ENCODE results near the gene ZNF469.
A peak's percentile ranks its signal among the peaks of the same experiment; 100 is the strongest.

The ZNF469 gene

DNA sequence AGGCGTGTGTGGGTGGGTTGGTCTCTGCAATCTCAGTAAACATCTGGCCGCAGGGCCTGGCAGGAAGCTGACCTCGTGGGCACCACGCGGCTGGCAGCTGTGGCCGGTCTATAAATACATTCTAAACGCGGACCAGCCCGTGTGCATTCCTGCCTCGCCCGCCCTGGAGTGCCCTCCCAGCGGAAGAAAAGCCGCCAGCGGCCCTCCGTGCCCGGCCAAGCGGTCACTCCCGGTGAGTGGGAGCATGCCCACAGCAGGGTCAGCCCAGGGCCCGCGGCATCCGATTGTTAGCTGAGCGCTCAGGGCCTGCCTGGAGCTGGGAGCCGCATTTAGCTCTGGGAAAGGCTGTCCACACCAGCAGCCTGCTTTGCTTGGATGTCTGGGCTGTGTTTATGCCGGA, 10.3 kb downstream of the ZNF469 start:
- no peak for DNase-seq

GRCh38 chr16:88393571-88393970, 10.8 kb downstream of the ZNF469 start:
- DNase-seq: no peak

DNA sequence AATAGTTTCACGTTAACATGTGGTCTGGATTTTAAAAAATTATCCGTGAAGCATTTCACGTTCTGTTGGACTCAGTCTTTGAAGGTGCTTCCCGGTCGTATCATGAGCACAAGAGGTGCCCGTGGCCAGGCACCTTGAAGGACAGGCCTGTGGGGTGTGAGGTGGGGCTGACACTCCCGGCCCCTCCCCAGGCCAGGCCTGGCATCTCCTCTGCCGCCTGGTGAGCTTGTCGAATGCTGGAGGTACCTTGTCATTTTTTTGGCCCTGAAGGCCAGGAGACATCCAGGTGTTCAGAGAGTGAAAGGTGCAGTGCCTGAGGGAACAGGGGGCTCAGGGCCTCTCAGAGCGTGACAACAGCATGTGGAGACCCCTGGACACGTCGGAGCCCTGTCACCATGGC, 11.7 kb downstream of the ZNF469 start:
- DNase-seq: no peak

DNA sequence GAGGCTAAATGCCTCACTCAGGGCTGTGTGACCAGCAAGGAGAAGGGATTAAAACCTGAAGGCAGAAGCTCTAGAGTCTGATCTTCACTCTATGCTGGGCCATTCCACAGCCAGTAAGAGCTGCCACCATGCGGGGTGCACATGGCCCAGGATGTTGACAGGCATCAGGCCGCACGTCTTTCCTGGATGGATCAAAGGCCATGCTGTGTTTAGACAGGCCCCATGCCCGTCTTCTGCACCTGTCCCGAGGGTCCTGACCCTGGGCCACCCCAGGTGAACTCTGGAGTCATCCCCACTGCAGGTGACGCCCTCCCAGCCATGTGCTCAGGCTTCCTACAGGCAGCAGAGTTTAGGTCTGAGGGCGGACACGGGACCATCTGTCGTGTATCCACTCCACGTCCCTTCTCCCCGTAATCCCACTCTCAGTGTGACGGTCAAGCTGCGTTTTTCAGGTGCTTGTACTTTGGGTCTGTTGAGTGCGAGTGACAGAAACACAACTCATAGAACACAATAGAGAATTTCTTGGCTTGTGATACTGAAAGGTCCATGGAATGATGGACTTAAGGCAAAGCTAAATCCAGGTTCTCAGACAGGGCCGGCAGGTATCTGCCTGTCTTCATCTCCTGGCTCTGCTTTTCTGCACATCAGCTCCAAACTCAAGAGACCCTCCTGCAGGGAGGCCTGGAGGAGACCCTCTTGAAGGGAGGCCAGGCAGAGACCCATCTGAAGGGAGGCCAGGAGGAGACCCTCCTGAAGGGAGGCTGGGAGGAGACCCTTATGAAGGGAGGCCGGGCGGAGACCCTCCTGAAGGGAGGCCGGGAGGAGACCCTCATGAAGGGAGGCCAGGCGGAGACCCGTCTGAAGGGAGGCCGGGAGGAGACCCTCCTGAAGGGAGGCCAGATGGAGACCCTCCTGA, 13.2 kb downstream of the ZNF469 start:
- no peak for DNase-seq

DNA sequence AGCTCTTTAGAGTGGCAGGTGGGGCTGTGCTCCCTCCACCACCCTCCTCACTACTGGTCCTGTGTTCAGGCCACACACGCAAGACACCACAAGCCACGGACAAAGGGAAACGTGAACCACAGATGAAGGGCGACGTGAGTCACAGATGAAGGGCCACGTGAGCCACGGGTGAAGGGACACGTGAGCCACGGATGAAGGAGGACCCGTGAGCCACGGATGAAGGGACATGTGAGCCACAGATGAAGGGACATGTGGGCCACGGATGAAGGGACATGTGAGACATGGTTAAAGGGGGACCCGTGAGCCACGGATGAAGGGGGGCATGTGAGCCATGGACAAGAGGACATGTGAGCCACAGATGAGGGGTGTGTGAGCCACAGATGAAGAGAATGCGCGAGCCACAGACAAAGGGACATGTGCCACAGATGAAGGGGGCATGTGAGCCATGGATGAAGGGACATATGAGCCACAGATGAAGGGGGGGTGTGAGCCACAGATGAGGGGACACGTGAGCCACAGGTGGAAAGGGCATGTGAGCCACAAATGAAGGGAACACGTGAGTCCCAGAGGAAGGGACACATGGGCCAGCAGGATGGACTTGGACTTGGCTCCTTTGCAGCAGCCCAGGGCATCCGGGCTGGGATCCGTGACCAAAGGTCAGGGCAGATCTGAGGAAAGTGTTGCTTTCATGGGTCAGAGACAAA, 15.6 kb downstream of the ZNF469 start:
- DNase-seq: no peak

GRCh38 chr16:88398874-88399178, 16.1 kb downstream of the ZNF469 start:
- DNase-seq: no peak

DNA sequence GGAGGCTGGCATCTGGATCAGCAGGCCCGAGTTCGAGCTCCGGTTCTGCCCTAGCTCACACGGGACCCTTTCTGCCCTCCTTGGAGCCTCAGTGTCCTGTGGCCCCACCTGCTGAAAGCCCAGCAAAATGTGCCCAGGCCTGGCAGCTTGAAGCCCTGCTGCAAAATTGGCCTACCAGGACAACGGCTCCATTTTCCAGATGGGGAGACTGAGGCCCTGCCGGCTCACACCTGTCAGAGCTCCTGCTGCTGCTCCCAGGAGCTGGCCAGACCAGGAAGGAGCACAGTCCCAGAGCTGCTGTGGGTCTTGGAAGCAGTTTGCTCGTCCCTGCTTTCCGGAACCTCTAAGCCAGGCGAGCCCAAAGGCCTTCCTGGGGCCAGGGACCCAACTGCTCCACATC, 17.4 kb downstream of the ZNF469 start:
- DNase-seq: no peak

DNA sequence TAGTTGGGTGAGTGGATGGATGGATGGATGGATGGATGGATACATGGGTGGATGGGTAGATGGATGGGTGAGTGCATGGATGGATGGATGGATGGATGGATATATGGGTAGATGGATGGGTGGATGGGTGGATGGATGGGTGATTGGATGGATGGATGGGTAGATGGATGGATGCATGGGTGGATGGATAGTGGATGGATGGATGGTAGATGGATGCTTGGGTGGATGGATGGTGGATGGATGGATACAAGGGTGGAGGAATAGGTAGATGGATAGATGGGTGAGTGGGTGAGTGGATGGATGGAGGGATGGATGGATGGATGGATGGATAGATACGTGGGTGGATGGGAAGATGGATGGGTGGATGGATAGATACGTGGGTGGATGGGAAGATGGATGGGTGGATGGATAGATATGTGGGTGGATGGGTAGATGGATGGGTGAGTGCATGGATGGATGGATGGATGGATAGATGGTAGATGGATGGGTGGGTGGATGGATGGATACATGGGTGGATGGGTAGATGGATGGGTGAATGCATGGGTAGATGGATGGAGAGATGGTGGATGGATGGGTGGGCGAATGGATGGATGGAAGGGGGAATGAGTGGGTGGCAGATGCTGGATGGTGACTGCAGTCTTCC, 19.0 kb downstream of the ZNF469 start:
- no peak for DNase-seq

- no peak for DNase-seq
Measured at GRCh38 chr16:88402551-88403240, 19.9 kb downstream of the ZNF469 start.

DNA sequence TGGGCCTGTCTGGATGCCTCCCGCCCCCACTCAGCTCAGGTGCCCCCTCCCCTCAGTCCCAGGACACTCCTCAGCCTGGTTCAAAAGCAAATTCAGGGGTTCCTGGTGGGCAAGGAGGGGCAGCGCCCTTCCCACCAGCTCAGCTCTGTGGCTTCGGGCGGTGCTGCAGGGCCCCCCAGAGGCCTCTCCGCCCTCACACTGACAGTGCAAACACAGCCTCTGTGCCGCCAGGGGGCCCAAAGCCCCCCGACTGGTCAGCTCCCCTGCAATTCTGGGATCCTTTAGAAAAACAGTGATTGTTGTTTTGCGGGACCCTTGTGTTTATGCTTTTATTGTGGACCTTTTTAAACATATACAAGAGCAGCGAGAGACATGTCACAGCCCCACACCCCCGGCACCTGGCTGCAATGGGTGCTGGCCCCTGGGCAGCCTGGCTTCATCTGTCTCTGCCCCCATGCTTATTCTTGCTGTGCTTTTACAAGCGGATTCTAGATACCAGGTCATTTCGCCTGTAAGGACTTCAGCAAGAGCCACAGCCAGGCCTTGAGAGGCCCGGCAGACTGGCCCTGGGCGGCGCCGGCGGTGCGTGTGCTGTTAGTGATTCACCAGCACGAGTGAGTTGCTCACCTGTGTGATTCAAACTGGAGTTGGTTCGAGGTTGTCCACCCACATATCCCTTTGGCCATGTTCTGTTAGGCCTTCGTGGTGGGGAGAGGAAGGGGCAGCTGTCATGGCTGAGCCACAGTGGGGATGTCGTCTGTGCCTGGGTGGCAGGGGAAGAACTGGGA, 21.2 kb downstream of the ZNF469 start:
- DNase-seq: no peak

DNA sequence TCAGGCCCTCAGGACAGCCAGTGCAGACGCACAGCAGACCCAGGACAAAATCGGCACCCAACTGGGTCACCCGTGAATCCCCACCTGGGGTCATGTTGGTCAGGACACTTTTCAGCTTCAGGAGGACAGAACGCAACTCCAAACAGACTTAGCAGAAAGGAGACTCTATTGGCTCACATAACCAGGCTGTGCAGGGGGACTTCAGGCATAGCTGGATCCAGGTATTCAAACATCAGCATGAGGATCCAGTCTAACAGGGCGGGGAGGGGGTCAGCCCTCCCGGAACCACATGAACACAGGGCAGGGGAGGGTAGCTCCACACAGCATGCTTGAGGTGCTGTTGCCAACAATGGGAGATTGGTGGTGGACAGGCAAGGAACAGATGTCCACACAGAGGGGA, 22.0 kb downstream of the ZNF469 start:
- no peak for DNase-seq

- no peak for DNase-seq
Measured at GRCh38 chr16:88405216-88406060, 22.7 kb downstream of the ZNF469 start.

DNA sequence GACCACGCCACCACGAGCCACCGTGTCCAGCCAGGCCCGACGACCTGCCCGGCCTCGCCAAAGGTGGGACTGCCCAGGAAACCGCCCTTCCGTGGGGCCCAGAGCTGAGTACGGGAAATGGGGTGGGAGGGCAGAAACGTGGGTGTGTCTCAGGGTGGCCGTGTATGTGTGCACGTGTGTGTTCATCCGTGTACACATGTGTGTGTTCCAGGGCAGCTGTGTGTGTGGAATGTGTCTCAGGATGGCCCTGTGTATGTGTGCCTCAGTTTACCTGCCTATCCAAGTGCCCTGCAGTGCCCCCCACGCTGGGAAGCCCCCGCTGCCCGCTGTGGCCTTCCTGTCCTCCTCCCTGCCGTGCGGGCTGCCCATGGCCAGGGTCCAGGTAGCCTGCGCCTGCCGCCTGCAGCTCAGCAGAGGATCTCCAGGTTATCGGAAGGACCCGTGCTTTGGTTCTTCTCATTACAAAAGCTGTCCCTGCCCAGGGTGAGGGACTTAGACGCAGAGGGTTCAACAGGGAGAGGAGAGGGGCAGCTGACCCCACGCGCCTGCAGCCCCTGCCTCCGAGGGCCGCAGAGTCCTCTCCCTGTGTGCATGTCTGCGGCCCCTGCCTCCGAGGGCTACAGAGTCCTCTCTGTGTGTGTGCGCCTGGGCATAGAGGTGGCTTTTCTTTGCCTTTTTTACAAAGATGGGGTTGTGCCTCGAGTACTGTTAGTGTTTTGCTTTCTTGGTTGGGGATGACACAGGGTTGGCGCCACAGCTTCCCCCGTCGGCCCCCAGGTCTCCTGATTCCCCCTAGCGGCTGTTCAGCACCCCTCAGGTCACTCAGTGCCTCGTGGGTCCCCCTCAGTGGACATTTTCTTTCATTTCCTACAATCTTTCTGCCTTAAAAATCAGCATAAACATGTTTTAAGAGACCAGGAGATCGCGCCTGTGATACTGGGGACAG, 23.6 kb downstream of the ZNF469 start:
- DNase-seq: no peak

DNA sequence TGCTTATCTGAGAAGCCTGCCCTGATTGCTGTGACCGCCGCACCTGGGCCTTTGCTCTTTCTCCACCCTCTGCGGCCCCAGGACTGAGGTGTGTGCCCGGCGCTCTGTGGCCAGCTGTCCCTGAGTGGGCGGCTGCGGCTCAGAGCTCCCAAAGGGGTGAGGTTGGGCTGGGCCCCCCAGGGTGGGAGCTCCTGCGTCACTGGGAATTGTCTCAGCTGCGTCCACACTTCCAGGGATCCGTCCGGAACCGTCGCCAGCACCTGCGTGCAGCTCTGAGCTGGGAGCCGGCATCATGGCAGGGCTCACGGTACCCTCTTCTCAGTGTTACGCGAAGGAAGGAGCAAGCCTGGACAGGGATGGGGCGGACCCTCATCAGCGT, 24.3 kb downstream of the ZNF469 start:
- DNase-seq: no peak

DNA sequence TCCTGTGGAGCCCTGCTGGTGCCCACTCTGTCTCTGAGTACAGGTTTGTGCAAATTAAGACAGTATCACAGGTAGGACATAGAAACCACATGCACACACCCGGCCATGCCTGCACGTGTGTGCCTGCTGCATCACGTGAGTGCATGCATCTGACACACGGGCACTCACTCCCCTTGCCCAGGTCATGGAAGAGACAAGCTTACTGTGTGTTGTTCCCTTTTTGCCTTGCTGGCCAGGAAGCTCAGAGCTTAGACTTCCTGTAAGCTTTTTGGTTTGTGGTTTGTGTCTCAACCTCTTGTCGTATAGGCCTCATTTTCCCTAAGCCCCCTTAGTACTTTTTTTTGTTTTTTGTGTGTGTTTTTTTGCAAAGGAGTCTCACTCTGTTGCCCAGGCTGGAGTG, 25.0 kb downstream of the ZNF469 start:
- peak; percentile 29 for DNase-seq

DNA sequence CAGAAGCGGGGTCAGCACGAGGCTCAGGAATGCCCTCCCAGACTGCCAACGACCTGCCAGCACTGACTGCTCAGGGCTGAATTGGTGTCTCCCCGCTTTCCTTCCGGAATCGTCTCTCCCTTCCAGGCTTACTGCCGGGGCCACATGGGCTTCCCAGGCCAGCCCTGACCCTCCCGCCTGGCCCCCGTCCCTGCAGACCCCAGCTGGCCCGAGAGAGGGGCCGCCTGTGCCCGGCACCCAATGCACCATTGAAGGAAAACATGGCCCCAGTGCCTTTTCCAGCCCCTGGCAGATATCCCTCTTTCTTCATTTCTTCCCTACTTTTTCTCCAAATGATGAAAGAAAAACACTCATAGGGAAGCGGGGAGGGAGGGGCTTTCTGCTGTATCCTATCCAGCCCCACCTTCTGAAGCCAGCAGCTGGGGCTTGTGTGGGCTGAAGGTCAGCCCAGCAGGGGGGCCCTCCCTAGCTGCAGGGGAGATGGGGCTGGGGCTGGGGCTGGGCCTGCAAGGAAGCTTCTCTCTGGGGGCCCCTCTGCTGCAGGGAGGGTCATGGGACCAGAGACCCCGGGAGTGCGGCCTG, 25.9 kb downstream of the ZNF469 start:
- no peak for DNase-seq

GRCh38 chr16:88409296-88410065, 26.7 kb downstream of the ZNF469 start:
- DNase-seq: no peak

DNA sequence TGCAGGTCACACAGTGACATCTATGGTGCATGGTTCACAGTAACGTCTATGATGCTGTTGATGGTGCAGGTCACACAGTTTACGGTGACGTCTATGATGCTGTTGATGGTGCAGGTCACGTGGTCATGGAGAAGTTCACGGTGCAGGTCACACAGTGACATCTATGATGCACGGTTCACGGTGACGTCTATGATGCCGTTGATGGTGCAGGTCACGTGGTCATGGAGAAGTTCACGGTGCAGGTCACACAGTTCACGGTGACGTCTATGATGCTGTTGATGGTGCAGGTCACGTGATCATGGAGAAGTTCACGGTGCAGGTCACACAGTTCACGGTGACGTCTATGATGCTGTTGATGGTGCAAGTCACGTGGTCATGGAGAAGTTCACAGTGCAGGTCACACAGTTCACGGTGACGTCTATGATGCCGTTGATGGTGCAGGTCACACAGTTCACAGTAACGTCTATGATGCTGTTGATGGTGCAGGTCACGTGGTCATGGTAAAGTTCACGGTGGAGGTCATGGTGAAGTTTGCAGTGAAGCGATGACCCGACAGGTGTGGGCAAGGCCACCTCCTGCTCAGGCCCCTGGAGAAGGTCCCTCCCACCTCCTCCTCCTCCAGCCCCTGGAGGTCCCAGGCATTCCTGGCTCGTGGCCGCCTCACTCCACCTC, 27.7 kb downstream of the ZNF469 start:
- DNase-seq: peak; percentile 58

Data from CD4-positive, alpha-beta T cell treated with Interferon gamma for 1 hour (primary cell).